BJ (cell line): Measurements from ENCODE around the gene SND1. TPM values are rescaled to one million over a fixed set of nuclear protein-coding genes. Genes with fewer than 3 reads are reported as not detected.

Experiments
- CTCF ChIA-PET: fragments of 350-600 bp; formaldehyde crosslinking; extraction: SDS; loops from one replicate; lab custom pipeline; 2021; ENCODE audit warnings: antibody characterized with exemption, inconsistent platforms; lab: Yijun Ruan, JAX
- POLR2A ChIA-PET: fragments of 300-600 bp; sonication (Branson Sonifier 250); formaldehyde crosslinking; extraction: SDS; loops from one replicate; lab custom pipeline; 2021; ENCODE audit warnings: antibody characterized with exemption; lab: Charles Lee
- DNase-seq: peaks from one replicate; pipeline ENCODE4 v3.0.0-alpha.2; 2011; ENCODE audit warnings: low read depth
- H3K27me3 ChIP-seq: 2 replicates; pipeline ENCODE4 v1.6.0; 2011; ENCODE audit warnings: low read length; ENCODE audit not compliant: control insufficient read depth, insufficient read depth
- H3K36me3 ChIP-seq: 2 replicates; pipeline ENCODE4 v1.5.1; 2011; ENCODE audit warnings: low read length; ENCODE audit not compliant: control insufficient read depth, insufficient read depth
- H3K4me3 ChIP-seq: 2 replicates; pipeline ENCODE4 v1.5.1; 2011; ENCODE audit warnings: low read depth, mild to moderate bottlenecking, control low read depth, low read length
- CTCF ChIP-seq: IDR thresholded peaks from 2 replicates; pipeline ENCODE4 v1.5.1; 2011; ENCODE audit warnings: low read depth, mild to moderate bottlenecking, control low read depth, inconsistent platforms, low read length, moderate library complexity; ENCODE audit not compliant: insufficient read depth
- polyA plus RNA-seq: library from polyadenylated mRNA; depleted of rRNA; stranded (reverse); fragments of >200 nt; gene quantifications from 2 replicates; pipeline ENCODE4 v1.2.3, GENCODE V29; 2011

The SND1 gene
- polyA plus RNA-seq, 1 experiment: 203 TPM

GRCh38 chr7:128069373-128070364, 417.7 kb downstream of the SND1 start:
- H3K4me3 ChIP-seq: no peak overlapping the region
- ChIA-PET CTCF (interaction anchor here (0.8 to 0.9 kb wide), 2 partner anchors 8 to 277 kb away, joined by 3 read pairs; no protein-coding TSS in a partner anchor), POLR2A (no interaction called here)
- H3K27me3 ChIP-seq: no peaks in the 10 kb centered on the region
- no peak for TF ChIP-seq CTCF
- no peak for DNase-seq
- peaks cover 4% of the 10 kb centered on the region for H3K36me3 ChIP-seq

- H3K36me3 ChIP-seq: peaks cover 4% of the 10 kb centered on the region
- H3K27me3 ChIP-seq: no peaks in the 10 kb centered on the region
- no peak for DNase-seq
- no peak overlapping the region for H3K4me3 ChIP-seq
- ChIA-PET POLR2A (no interaction called here), CTCF (no interaction called here)
- TF ChIP-seq CTCF: no peak
Measured at GRCh38 chr7:128071376-128071775, 419.4 kb downstream of the SND1 start.

GRCh38 chr7:128071801-128072200, 419.8 kb downstream of the SND1 start:
- Histone ChIP-seq H3K4me3 (no peak overlapping the region), H3K27me3 (no peaks in the 10 kb centered on the region), H3K36me3 (peaks cover 4% of the 10 kb centered on the region)
- no peak for DNase-seq
- POLR2A ChIA-PET: no interaction called here
- CTCF ChIA-PET: interaction anchor here (0.6 kb wide), 1 partner anchor 135 kb away, joined by 3 read pairs; no protein-coding TSS in a partner anchor
- no peak for TF ChIP-seq CTCF

GRCh38 chr7:128073671-128074310, 421.8 kb downstream of the SND1 start:
- ChIA-PET CTCF (no interaction called here), POLR2A (no interaction called here)
- Histone ChIP-seq H3K36me3 (peaks cover 12% of the 10 kb centered on the region), H3K27me3 (no peaks in the 10 kb centered on the region), H3K4me3 (no peak overlapping the region)
- no peak for DNase-seq
- TF ChIP-seq CTCF: no peak

GRCh38 chr7:128074336-128074735, 422.3 kb downstream of the SND1 start:
- TF ChIP-seq CTCF: no peak
- ChIA-PET POLR2A (no interaction called here), CTCF (no interaction called here)
- H3K27me3 ChIP-seq: no peaks in the 10 kb centered on the region
- DNase-seq: no peak
- H3K36me3 ChIP-seq: peaks cover 17% of the 10 kb centered on the region
- H3K4me3 ChIP-seq: no peak overlapping the region
